LNCAP (cell line): ENCODE data around the gene CD96.

Experiments
- CTCF ChIP-seq: fragments of 450-650 bp; IDR thresholded peaks from 2 replicates; pipeline ENCODE4 v1.5.1; 2017; ENCODE audit warnings: mild to moderate bottlenecking

The CD96 gene

GRCh38 chr3:111541911-111542483, at the start of gene CD96:
CD96 (plus strand) TSS chr3:111542197; CDS start chr3:111542249, 52 bp downstream.
- no peak for TF ChIP-seq CTCF

- no peak for TF ChIP-seq CTCF
Observed at GRCh38 chr3:111493276-111493675, 48.7 kb upstream of the CD96 start.

GRCh38 chr3:111496894-111497559, 45.0 kb upstream of the CD96 start:
- no peak for TF ChIP-seq CTCF

- TF ChIP-seq CTCF, result no peak
Observed at GRCh38 chr3:111498022-111498421, 44.0 kb upstream of the CD96 start.

GRCh38 chr3:111506435-111506834, 35.6 kb upstream of the CD96 start:
- no peak for TF ChIP-seq CTCF

GRCh38 chr3:111509308-111509707, 32.7 kb upstream of the CD96 start:
- no peak for TF ChIP-seq CTCF

- TF ChIP-seq CTCF, result no peak
Observed at GRCh38 chr3:111517801-111518200, 24.2 kb upstream of the CD96 start.
